Upper lobe of right lung (tissue), 1 donor: ENCODE data around the gene RARA. TPM values are rescaled to one million over a fixed set of nuclear protein-coding genes. Genes with fewer than 3 reads are reported as not detected.

Experiments
- ATAC-seq: fragments of 200-7000 bp; cut with Tn5 transposase; one replicate; pipeline ENCODE4 v1.9.1; 2020; ENCODE audit warnings: mild to moderate bottlenecking, moderate library complexity
- DNase-seq: peaks from one replicate; pipeline ENCODE4 v3.0.0-alpha.2; 2020
- H3K27ac ChIP-seq: fragments of 200-600 bp; one replicate; pipeline ENCODE4 v1.8.0; 2022
- H3K27me3 ChIP-seq: fragments of 200-600 bp; one replicate; pipeline ENCODE4 v1.8.0; 2022; ENCODE audit warnings: mild to moderate bottlenecking
- H3K36me3 ChIP-seq: fragments of 200-600 bp; one replicate; pipeline ENCODE4 v1.8.0; 2022
- H3K4me1 ChIP-seq: fragments of 200-600 bp; one replicate; pipeline ENCODE4 v1.8.0; 2022
- H3K4me3 ChIP-seq: fragments of 200-600 bp; one replicate; pipeline ENCODE4 v1.8.0; 2022; ENCODE audit warnings: mild to moderate bottlenecking
- H3K9me3 ChIP-seq: fragments of 200-600 bp; one replicate; pipeline ENCODE4 v1.8.0; 2022
- intact Hi-C: fragments of 100-400 bp; cut with DNase I; formaldehyde crosslinking; loops from one replicate; pipeline ENCODE4 v1.11.0; 2022
- total RNA-seq: library from RNA; stranded (reverse); fragmentation: NEBNext Ultra II Directional; extraction: Animal tissue kit (Norgen Biotek cat#: 25700); gene quantifications from one replicate; pipeline ENCODE4 v1.2.1, GENCODE V29; 2021
- TF ChIP-seq, protein P1 (sequence below): fragments of 200-600 bp; IDR thresholded peaks from one replicate; pipeline ENCODE4 v1.8.0; 2022; ENCODE audit warnings: antibody characterized with exemption
- donor health status: DM: no; HTN: yes; CAD: no; lungs with severe emphysema.

Gene RARA
- total RNA-seq, 1 donor from 2014 or later: 69.7 TPM

DNA sequence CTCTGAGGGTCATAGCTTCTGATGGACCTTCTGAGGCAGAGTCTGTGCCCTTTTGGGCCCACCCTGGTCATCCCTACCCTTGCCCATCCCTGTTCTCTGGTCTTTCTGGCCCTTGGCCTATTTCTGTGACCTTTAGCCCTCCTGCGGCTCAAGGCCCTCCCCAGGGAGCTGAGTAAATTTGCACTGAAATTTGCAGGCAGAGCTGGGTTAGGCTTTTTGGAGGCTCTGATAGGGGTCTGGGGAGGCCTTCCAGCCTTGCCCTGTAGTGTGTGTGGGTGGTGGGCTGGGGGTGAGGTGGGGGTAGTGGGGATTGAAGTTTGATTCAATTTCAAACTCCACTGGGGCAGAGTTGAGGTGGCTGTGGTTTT is 17.8 kb downstream of the RARA start:
- Histone ChIP-seq H3K27ac (peak overlapping the region; percentile 71), H3K4me3 (no peak overlapping the region), H3K36me3 (peaks cover 8% of the 10 kb centered on the region), H3K9me3 (no peaks in the 10 kb centered on the region), H3K4me1 (peaks cover 97% of the 10 kb centered on the region), H3K27me3 (no peaks in the 10 kb centered on the region)
- ATAC-seq (no peak), DNase-seq (no peak)
- intact Hi-C loops: no loop called here
- TF ChIP-seq, protein P1, sequence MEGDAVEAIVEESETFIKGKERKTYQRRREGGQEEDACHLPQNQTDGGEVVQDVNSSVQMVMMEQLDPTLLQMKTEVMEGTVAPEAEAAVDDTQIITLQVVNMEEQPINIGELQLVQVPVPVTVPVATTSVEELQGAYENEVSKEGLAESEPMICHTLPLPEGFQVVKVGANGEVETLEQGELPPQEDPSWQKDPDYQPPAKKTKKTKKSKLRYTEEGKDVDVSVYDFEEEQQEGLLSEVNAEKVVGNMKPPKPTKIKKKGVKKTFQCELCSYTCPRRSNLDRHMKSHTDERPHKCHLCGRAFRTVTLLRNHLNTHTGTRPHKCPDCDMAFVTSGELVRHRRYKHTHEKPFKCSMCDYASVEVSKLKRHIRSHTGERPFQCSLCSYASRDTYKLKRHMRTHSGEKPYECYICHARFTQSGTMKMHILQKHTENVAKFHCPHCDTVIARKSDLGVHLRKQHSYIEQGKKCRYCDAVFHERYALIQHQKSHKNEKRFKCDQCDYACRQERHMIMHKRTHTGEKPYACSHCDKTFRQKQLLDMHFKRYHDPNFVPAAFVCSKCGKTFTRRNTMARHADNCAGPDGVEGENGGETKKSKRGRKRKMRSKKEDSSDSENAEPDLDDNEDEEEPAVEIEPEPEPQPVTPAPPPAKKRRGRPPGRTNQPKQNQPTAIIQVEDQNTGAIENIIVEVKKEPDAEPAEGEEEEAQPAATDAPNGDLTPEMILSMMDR: no peak

DNA sequence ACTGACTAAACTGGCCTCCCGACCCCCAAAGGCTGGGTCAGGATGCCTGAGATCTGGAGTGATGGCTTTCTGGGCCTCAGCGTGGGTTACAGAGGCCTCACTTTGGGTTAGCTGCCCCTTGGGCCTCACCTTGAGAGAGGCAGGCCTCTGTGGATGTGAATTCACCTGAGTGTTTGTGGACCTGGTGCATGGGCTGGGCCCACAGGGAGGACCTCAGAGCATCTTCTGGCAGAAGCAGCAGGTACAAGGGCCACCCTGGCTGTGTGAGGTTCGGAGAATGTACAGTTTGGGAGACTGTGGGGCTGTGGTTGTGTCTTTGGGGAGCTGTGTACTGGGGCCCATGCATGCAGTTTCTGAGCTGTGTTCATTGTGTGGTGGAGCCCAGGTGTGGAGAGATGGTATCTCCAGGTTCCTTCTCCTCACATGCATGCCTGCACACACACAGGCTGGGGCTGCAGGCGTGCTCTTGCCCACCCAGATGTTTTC is 18.3 kb downstream of the RARA start:
- H3K36me3 ChIP-seq: peaks cover 8% of the 10 kb centered on the region
- peak overlapping the region; percentile 71 for H3K27ac ChIP-seq
- intact Hi-C loops: no loop called here
- H3K4me1 ChIP-seq: peaks cover 97% of the 10 kb centered on the region
- no peak overlapping the region for H3K4me3 ChIP-seq
- no peaks in the 10 kb centered on the region for H3K9me3 ChIP-seq
- DNase-seq (no peak), ATAC-seq (no peak)
- TF ChIP-seq, protein P1: no peak
- no peaks in the 10 kb centered on the region for H3K27me3 ChIP-seq

DNA sequence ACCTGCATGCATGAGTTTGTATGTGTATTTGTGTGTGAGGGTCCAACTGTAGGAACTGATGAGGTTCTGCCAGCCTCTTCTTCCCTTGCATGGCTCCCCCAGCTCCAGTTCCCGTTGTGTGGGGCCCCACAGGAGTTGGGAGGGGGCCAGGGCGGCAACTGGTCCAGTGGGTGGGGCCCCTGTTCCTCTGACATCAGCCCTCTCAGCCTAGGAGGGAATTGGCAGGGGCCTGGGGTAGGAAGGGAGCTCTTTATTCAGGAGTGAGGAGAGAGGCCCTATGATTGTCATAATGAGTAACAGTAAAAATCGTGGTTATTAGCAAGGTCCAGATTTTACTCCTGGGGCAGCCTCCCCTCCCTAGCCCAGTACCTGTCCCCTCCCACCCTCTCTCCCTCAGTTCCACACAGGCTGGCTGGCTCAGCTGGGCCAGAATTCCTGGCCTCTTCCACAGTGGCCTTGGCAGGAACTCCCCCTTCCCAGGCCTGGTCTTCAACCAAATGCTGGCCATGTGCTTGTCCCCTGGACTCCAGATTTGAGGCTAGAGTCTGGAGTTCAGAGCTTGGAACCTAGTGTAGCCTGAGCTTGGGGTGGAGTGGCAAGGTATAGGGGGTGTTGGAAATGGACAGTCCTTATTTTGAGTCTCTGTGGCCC is 18.9 kb downstream of the RARA start:
- no peaks in the 10 kb centered on the region for H3K9me3 ChIP-seq
- H3K36me3 ChIP-seq: peaks cover 8% of the 10 kb centered on the region
- H3K4me3 ChIP-seq: no peak overlapping the region
- TF ChIP-seq, protein P1: no peak
- intact Hi-C loops: no loop called here
- peaks cover 98% of the 10 kb centered on the region for H3K4me1 ChIP-seq
- ATAC-seq (no peak), DNase-seq (no peak)
- peak overlapping the region; percentile 28 for H3K27ac ChIP-seq
- H3K27me3 ChIP-seq: no peaks in the 10 kb centered on the region

DNA sequence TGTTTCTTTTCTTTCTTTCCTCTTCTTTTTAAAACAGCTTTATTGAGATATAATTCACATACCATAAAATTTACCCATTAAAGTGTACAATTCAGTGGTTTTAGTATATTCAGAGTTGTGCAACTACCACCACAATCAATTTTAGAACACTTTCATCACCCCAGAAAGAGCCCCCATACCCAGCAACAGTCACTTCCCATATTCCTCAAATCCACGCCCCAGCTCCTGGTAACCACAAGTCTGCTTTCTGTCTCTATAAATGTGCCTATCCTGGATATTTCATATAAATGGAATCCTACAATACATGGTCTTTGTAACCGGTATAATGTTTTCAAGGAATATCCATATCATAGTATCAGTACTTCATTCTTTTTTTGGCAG is 19.4 kb downstream of the RARA start:
- Histone ChIP-seq H3K27me3 (no peaks in the 10 kb centered on the region), H3K4me3 (no peak overlapping the region), H3K4me1 (peaks cover 98% of the 10 kb centered on the region), H3K36me3 (peaks cover 8% of the 10 kb centered on the region), H3K27ac (peak overlapping the region; percentile 28), H3K9me3 (no peaks in the 10 kb centered on the region)
- no peak for ATAC-seq
- DNase-seq: no peak
- intact Hi-C loops: no loop called here
- TF ChIP-seq, protein P1: no peak

DNA sequence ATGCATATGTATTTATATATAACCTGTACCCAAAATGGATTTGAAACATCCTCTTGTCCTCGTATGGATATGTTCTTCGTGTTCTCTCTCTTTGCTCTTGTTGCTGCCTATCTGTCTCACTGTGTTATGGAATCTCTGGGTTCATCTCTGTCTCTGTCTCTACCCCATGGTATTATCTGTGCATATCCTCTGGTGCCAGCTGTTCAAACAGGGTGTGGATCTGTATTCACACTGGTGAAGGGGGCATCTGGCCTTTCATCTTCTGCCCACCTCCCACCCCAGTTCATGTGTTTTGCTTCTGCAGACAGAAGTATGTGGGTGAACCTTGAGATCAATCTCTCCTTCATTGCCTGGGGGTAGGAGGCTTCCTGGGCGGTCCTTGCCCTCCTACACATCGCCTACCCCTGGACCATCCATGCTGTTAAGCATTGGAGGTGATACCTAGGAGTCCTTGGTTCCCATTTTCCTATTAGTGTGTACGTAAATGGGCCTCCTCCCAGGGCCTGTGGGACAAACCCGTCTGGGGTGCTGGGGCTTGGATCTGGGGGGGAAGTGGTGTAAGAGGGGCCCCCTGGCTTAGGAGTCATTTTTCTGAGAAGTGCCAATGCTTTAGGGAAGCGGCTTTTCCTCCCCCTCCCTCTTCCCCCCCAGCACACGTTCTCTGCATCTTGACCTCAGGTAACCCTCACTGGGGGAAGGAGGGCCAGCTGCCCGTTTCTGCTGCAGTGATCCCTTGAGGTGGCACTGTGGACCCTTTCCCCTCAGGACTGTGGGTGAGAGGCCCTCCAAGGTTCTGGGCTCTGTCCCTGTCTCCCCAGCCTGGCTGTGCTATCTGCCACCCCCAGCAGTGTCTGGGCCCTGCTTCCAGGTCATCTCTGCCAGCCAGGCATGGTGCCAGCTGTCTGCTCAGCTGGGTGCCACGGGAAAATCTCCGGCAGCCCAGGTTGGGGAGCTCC is 21.1 kb downstream of the RARA start:
- H3K36me3 ChIP-seq: peaks cover 8% of the 10 kb centered on the region
- H3K27ac ChIP-seq: peak overlapping the region; percentile 78
- H3K4me3 ChIP-seq: no peak overlapping the region
- peaks cover 100% of the 10 kb centered on the region for H3K4me1 ChIP-seq
- peak; percentile 82 for DNase-seq
- intact Hi-C loops: no loop called here
- TF ChIP-seq, protein P1: no peak
- peak; percentile 49 for ATAC-seq
- no peaks in the 10 kb centered on the region for H3K27me3 ChIP-seq
- no peaks in the 10 kb centered on the region for H3K9me3 ChIP-seq
